ENCODE measurements around the gene C6orf132. TPM values are rescaled to one million over a fixed set of nuclear protein-coding genes. Genes with fewer than 3 reads are reported as not detected.

C6orf132 gene
- total RNA-seq, 1 experiment from 2014 or later = 31.9 TPM

DNA sequence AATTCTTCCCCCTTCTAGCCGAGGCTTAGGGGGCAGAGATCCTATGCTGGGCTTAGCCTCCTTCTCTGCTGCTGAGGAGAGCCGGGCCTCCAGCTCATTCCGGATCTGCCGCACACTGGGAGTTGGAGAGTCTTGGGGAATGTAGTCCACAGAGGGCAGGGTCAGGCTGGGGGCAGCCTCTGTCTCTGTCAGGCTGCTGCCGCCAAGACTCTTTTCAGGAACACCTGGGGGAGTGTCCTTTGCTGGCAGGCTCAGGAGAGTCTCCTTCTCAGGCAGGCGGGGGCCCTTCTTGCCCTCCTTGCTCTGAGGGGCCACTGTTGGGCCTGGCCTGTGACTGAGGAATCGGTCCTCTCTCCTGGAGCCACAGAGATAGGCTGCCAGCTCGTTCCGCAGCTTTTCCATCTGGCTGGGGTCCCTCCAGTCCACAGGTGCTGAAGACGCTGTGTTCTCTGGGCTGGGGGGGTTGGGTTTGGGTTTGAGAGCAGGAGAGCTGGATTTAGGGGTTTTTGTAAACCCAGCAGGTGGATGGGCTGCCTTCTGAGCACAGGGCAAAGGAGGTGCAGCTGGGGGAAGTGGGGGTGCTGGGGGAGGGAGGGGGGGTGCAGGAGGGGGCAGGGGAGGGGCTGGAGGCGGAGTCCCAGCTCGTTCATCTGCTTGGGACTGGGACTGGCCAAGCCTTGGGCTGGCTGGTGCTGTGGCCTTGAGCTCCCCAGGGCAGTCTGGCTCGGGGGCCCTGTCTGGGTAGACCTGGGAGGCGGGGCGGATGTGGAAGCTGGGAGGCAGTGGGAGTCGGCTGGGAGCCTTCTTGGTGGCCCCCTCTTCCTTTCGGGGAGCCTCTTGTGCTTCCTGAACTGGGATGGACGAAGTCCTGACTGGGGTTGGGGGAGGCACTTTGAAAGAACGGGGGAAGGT, 36.1 kb downstream of the C6orf132 start:
- TF ChIP-seq, protein P1, sequence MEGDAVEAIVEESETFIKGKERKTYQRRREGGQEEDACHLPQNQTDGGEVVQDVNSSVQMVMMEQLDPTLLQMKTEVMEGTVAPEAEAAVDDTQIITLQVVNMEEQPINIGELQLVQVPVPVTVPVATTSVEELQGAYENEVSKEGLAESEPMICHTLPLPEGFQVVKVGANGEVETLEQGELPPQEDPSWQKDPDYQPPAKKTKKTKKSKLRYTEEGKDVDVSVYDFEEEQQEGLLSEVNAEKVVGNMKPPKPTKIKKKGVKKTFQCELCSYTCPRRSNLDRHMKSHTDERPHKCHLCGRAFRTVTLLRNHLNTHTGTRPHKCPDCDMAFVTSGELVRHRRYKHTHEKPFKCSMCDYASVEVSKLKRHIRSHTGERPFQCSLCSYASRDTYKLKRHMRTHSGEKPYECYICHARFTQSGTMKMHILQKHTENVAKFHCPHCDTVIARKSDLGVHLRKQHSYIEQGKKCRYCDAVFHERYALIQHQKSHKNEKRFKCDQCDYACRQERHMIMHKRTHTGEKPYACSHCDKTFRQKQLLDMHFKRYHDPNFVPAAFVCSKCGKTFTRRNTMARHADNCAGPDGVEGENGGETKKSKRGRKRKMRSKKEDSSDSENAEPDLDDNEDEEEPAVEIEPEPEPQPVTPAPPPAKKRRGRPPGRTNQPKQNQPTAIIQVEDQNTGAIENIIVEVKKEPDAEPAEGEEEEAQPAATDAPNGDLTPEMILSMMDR (IDR thresholded peaks at IDR 0.05; ENCODE audit: unreplicated experiment) = no peak
- DNase-seq (ENCODE audit: unreplicated experiment) = no peak
- no peaks in the 10 kb centered on the region for H3K27me3 Mint-ChIP-seq (ENCODE audit: insufficient read depth, unreplicated experiment)
- intact Hi-C loops (cut with micrococcal nuclease) = no loop called here
- BruUV-seq (replicated peaks) = no TSS peak
- ChIA-PET CTCF (interaction anchor here (0.8 kb wide), 1 partner anchor 11 kb away, joined by 3 read pairs; no protein-coding TSS in a partner anchor), POLR2A (interaction anchor here (0.5 kb wide), 1 partner anchor 11 kb away, joined by 4 read pairs; no protein-coding TSS in a partner anchor)
- no peaks in the 10 kb centered on the region for H3K9me3 Mint-ChIP-seq (ENCODE audit: unreplicated experiment)
- peaks cover 1% of the 10 kb centered on the region for H3K4me1 Mint-ChIP-seq (ENCODE audit: insufficient read depth, unreplicated experiment)
- H3K4me3 Mint-ChIP-seq (ENCODE audit: unreplicated experiment) = no peak overlapping the region
- peaks cover 12% of the 10 kb centered on the region for H3K36me3 Mint-ChIP-seq (ENCODE audit: insufficient read depth, unreplicated experiment)
- H3K27ac Mint-ChIP-seq (ENCODE audit: low read depth, unreplicated experiment) = no peak overlapping the region

DNA sequence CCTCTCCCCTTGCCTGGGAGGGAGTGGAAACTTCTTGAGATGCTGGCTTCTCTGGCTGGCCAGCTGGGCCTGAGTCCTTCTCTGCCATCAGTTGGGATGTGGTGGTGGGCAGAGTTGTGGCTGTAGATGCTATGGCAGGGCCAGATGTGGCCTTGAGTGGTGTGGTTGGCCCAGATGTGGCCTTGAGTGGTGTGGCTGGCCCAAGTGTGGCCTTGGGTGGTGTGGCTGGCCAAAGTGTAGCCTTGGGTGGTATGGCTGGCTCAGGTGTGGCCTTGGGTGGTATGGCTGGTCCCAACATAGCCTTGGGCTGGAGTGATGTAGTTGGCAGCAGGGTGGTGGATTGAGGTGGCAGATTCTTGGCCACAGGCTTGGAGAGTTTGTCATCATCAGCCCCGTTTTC, 36.7 kb downstream of the C6orf132 start:
- BruUV-seq (replicated peaks) = TSS peak; percentile 23
- Mint-ChIP-seq H3K4me1 (ENCODE audit: insufficient read depth, unreplicated experiment) (peaks cover 6% of the 10 kb centered on the region), H3K4me3 (ENCODE audit: unreplicated experiment) (no peak overlapping the region), H3K36me3 (ENCODE audit: insufficient read depth, unreplicated experiment) (peaks cover 16% of the 10 kb centered on the region), H3K9me3 (ENCODE audit: unreplicated experiment) (no peaks in the 10 kb centered on the region), H3K27me3 (ENCODE audit: insufficient read depth, unreplicated experiment) (no peaks in the 10 kb centered on the region), H3K27ac (ENCODE audit: low read depth, unreplicated experiment) (no peak overlapping the region)
- CTCF ChIA-PET = interaction anchor here (1.2 kb wide), 1 partner anchor 9 kb away, joined by 3 read pairs; no protein-coding TSS in a partner anchor
- POLR2A ChIA-PET = no interaction called here
- intact Hi-C loops (cut with micrococcal nuclease) = no loop called here
- no peak for DNase-seq (ENCODE audit: unreplicated experiment)
- TF ChIP-seq, protein P1 (IDR thresholded peaks at IDR 0.05; ENCODE audit: unreplicated experiment) = no peak

DNA sequence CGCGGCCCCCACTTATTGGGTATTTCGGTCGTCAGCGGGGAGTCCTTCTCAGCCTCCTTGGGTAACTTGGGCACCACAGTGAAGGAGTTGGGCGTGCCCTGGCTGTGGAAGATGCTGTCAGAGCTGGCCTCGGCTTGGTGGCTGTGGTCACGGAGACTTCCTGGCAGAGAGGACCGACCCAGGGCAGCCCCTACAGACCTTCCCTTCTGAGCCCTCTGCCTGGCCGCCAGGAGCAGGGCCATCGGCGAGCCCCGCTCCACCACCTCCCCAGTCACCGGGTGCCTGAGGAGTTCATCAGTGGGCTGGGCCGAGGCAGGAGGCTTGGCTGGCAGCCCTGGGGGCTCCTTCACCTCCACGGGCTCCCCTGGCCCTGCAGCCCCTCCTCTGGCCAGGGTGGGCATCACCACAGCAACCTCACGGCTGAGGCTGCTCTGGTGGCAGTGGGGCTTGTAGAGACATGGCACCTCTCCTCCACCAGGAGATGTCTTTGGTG, 37.2 kb downstream of the C6orf132 start:
- no TSS peak for BruUV-seq (replicated peaks)
- H3K9me3 Mint-ChIP-seq (ENCODE audit: unreplicated experiment) = no peaks in the 10 kb centered on the region
- TF ChIP-seq, protein P1 (IDR thresholded peaks at IDR 0.05; ENCODE audit: unreplicated experiment) = no peak
- ChIA-PET CTCF (interaction anchor here (0.8 to 1.2 kb wide), 2 partner anchors 9 to 35 kb away, joined by 3 to 6 read pairs; no protein-coding TSS in a partner anchor), POLR2A (interaction anchor here (1.3 kb wide), 1 partner anchor 34 kb away, joined by 4 read pairs; no protein-coding TSS in a partner anchor)
- no peak overlapping the region for H3K4me3 Mint-ChIP-seq (ENCODE audit: unreplicated experiment)
- peaks cover 16% of the 10 kb centered on the region for H3K36me3 Mint-ChIP-seq (ENCODE audit: insufficient read depth, unreplicated experiment)
- H3K4me1 Mint-ChIP-seq (ENCODE audit: insufficient read depth, unreplicated experiment) = peaks cover 9% of the 10 kb centered on the region
- intact Hi-C loops (cut with micrococcal nuclease) = no loop called here
- H3K27ac Mint-ChIP-seq (ENCODE audit: low read depth, unreplicated experiment) = no peak overlapping the region
- no peak for DNase-seq (ENCODE audit: unreplicated experiment)
- H3K27me3 Mint-ChIP-seq (ENCODE audit: insufficient read depth, unreplicated experiment) = no peaks in the 10 kb centered on the region

DNA sequence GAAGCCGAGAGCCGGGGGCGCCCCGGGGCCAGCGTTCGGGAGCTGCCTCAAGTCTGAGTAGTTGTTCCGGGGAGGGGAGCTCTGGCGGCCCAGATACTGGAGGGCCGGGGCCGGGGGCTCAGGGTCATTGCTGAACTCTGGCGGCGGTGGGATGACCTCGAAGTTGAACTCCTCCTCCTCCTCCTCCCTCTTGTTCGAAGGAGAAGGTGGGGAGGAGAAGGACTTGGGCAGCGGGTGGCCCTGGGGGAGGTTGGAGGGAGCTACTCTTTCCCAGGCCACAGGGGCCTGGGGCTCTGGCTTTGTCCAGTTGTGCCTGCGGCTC, 37.7 kb downstream of the C6orf132 start:
- Mint-ChIP-seq H3K9me3 (ENCODE audit: unreplicated experiment) (no peaks in the 10 kb centered on the region), H3K4me1 (ENCODE audit: insufficient read depth, unreplicated experiment) (peaks cover 14% of the 10 kb centered on the region), H3K27ac (ENCODE audit: low read depth, unreplicated experiment) (no peak overlapping the region), H3K4me3 (ENCODE audit: unreplicated experiment) (no peak overlapping the region), H3K27me3 (ENCODE audit: insufficient read depth, unreplicated experiment) (no peaks in the 10 kb centered on the region), H3K36me3 (ENCODE audit: insufficient read depth, unreplicated experiment) (peaks cover 17% of the 10 kb centered on the region)
- CTCF ChIA-PET = interaction anchor here (0.8 to 1.2 kb wide), 2 partner anchors 9 to 35 kb away, joined by 3 to 6 read pairs; no protein-coding TSS in a partner anchor
- TF ChIP-seq, protein P1 (IDR thresholded peaks at IDR 0.05; ENCODE audit: unreplicated experiment) = no peak
- DNase-seq (ENCODE audit: unreplicated experiment) = no peak
- intact Hi-C loops (cut with micrococcal nuclease) = no loop called here
- POLR2A ChIA-PET = interaction anchor here (1.3 kb wide), 1 partner anchor 35 kb away, joined by 4 read pairs; no protein-coding TSS in a partner anchor
- BruUV-seq (replicated peaks) = no TSS peak

Measured in MCF 10A (cell line).